Measurements from ENCODE around the gene ITPRIPL2.

ITPRIPL2 gene

DNA sequence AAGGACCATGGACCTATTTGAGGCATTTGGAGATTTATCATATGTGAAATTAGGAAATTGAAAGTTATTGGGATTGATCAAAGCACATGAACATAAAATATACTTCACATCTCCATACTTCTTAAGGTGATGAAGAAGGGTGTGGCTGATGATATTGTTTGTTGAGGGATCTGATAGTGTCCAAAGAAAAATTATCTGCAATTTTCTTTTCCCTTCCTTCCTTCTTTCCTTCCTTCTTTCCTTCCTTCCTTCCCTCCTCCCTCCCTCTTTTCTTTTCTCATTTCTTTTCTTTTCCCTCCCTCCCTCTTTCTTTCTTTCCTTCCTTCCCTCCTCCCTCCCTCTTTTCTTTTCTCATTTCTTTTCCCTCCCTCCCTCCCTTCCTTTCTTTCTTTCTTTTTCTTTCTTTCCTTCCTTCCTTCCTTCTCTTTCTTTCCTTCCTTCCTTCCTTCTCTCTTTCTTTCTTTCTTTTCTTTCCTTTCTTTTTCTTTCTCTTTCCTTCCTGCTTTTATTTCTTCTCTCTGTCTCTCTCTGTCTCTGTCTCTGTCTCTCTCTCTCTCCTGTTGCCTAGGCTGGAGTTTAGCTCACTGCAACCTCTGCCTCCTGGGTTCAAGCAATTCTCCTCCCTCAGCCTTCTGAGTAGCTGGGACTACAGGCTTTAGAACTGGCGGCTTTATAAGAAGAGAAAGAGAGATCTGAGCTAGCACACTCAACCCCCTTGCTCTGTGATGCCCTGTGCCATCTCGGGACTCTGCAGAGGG, 20.9 kb upstream of the ITPRIPL2 start:
- POLR2A ChIA-PET = no interaction called here

DNA sequence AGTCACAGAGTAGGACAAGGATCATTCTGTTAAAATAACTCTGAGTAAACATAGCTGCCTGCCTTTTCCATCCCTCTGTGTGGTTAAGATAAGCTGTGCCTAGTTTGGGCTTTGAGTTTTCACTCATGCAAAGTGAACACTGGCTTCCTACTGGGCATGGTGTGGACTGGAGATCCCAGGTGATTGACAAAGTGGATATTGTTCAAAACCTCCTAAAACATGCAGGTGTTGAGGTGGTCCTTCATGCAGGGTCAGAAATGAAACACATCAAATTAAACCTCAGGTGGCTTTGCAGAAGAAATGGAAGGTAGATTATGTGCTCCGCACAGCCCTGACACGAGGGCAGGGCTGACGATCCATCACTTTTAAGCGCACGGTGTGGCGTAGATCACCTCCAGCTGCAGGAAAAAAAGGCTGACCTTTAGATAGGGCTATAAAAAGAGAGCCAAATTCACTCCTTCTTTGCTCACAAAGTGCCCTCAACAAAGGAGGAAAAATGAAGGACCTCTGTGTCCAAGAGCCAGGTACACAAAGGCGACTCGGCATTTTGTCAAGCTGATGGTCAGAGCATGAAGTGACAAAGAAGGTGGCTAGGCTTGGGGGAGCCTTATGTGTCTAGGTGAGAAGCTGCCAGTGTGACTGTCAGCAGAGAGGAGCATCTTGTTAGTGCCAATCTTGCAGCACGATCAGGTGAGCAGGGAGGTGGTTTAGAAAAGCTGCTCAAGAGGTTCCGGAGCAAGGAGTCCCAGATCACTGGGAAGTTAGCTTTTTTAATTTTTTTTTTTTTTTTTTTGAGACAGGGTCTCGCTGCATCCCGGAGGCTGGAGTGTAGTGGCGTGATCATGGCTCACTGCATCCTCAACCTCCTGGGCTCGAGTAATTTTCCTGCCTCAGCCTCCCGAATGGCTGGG, 19.9 kb upstream of the ITPRIPL2 start:
- ChIA-PET POLR2A (interaction anchor here (0.6 kb wide), 1 partner anchor 287 kb away, joined by 3 read pairs; no protein-coding TSS in a partner anchor), CTCF (interaction anchor here (0.6 to 2.4 kb wide), 9 partner anchors 8 to 409 kb away, joined by 3 to 19 read pairs (median 3); no protein-coding TSS in a partner anchor)
- no peak for DNase-seq (ENCODE audit: extremely low spot score)
- TF ChIP-seq, protein P1, sequence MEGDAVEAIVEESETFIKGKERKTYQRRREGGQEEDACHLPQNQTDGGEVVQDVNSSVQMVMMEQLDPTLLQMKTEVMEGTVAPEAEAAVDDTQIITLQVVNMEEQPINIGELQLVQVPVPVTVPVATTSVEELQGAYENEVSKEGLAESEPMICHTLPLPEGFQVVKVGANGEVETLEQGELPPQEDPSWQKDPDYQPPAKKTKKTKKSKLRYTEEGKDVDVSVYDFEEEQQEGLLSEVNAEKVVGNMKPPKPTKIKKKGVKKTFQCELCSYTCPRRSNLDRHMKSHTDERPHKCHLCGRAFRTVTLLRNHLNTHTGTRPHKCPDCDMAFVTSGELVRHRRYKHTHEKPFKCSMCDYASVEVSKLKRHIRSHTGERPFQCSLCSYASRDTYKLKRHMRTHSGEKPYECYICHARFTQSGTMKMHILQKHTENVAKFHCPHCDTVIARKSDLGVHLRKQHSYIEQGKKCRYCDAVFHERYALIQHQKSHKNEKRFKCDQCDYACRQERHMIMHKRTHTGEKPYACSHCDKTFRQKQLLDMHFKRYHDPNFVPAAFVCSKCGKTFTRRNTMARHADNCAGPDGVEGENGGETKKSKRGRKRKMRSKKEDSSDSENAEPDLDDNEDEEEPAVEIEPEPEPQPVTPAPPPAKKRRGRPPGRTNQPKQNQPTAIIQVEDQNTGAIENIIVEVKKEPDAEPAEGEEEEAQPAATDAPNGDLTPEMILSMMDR (IDR thresholded peaks at IDR 0.05; ENCODE audit: control extremely low read depth, extremely low read depth, low read depth, missing control alignments) = no peak

More for the DNA sequence above, 20.9 kb upstream of the ITPRIPL2 start:
- no peak for DNase-seq (ENCODE audit: extremely low spot score)
- CTCF ChIA-PET = interaction anchor here (1.3 to 1.5 kb wide), 2 partner anchors 87 to 410 kb away, joined by 3 read pairs; no protein-coding TSS in a partner anchor
- TF ChIP-seq, protein P1 (IDR thresholded peaks at IDR 0.05; ENCODE audit: control extremely low read depth, extremely low read depth, low read depth, missing control alignments) = no peak

DNA sequence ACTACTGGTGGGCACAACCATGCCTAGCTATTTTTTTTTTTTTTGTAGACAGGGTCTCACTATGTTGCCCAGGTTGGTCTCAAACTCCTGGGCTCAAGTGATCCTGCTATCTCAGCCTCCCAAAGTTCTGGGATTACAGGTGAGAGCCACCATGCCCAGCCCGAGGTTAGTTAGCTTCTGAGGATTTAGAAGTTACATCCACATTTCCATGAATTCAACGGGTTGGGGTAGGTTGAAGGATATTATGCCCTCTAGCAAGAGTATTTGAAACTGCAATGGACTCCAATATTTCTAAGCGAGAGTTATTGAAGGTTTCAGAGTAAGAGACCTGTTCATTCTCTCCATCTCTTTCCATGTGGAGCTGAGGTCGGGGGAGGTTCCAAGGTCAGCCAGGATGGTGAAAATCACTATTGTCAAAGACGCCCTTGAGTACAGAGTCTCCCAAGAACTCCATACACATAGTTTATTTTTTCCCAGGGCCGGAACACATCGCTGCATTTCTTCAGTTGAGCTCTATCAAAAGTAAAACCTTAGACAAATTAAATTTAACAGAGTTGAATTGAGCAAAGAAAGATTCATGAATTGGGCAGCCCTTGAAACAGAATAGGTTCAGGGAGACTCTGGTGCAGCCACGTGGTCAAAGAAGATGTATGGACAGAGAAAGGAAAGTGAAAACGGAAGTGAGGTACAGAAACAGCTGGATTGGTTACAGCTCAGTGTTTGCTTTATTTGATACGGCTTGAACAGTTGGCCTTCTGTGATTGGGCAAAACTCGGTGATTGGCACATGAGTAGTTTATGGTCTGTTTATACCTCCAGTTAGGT, 19.0 kb upstream of the ITPRIPL2 start:
- POLR2A ChIA-PET = interaction anchor here (0.5 kb wide), 1 partner anchor 50 kb away, joined by 6 read pairs; no protein-coding TSS in a partner anchor
- CTCF ChIA-PET = interaction anchor here (0.8 to 2.4 kb wide), 11 partner anchors 9 to 408 kb away, joined by 3 to 19 read pairs (median 3); no protein-coding TSS in a partner anchor
- DNase-seq (ENCODE audit: extremely low spot score) = no peak
- TF ChIP-seq, protein P1 (IDR thresholded peaks at IDR 0.05; ENCODE audit: control extremely low read depth, extremely low read depth, low read depth, missing control alignments) = no peak

DNA sequence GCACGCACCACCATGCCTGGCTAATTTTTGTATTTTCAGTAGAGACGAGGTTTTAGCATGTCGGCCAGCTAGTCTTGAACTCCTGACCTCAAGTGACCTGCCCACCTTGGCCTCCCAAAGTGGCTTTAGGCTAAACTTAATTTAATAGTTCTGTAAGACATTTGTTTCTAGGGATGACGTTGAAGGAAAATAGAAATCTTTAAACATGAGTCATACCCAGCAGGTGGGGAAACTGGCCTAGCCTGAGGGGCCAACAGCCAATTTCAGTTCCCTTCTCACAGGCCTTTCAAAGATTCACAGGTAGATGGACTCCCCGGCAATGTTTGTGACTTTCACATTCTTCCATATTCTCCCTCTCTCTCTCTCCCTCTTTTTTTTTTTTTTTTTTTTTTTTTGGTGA, 18.1 kb upstream of the ITPRIPL2 start:
- POLR2A ChIA-PET = no interaction called here
- TF ChIP-seq, protein P1 (IDR thresholded peaks at IDR 0.05; ENCODE audit: control extremely low read depth, extremely low read depth, low read depth, missing control alignments) = no peak
- DNase-seq (ENCODE audit: extremely low spot score) = peak; percentile 59
- CTCF ChIA-PET = interaction anchor here (0.8 to 2.4 kb wide), 8 partner anchors 10 to 407 kb away, joined by 3 to 19 read pairs (median 4); no protein-coding TSS in a partner anchor

DNA sequence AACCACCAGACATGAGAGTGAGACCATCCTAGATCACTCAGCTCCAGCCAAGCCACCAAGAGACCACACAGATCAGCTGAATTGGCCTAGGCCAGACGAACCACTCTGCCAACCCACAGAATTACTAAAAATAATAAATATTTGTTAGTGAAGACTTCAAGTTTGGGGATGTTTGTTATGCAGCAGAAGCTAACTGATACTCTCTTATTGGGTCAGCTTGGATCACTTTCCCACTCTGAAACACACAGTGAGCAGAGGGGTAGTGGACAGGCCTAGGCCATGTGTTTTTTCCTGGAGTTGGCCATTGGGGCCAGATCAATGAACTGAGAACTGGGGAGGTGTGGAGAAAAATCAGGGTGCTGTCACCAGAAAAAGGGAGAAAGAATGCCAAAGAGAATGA, 15.6 kb upstream of the ITPRIPL2 start:
- ChIA-PET POLR2A (no interaction called here), CTCF (interaction anchor here (1.2 to 1.6 kb wide), 3 partner anchors 18 to 82 kb away, joined by 3 read pairs; no protein-coding TSS in a partner anchor)
- TF ChIP-seq, protein P1 (IDR thresholded peaks at IDR 0.05; ENCODE audit: control extremely low read depth, extremely low read depth, low read depth, missing control alignments) = no peak
- DNase-seq (ENCODE audit: extremely low spot score) = no peak
